Endothelial cell of umbilical vein (primary cell): Measurements from ENCODE around the gene NPSR1. TPM values are rescaled to one million over a fixed set of nuclear protein-coding genes. Genes with fewer than 3 reads are reported as not detected.

Experiments used
- BruUV-seq: library from RNA; stranded (reverse); fragments of 400-500 nt; replicated peaks from 2 replicates; lab custom pipeline; 2021; lab: Mats Ljungman, UMichigan
- CTCF ChIA-PET: fragments of 300-600, 350-600 bp; sonication (Branson Sonifier 250); formaldehyde crosslinking; loops from one replicate; lab custom pipeline; 2021; ENCODE audit warnings: antibody characterized with exemption, inconsistent platforms; lab: Charles Lee
- POLR2A ChIA-PET: fragments of 300-600, 350-600 bp; sonication (Branson Sonifier 250); formaldehyde crosslinking; loops from one replicate; lab custom pipeline; 2021; ENCODE audit warnings: antibody characterized with exemption, inconsistent platforms; lab: Charles Lee
- DNase-seq: peaks from one replicate; pipeline ENCODE4 v3.0.0-alpha.2; 2011; ENCODE audit warnings: low read depth, low spot score
- FAIRE-seq: peaks from 2 replicates; lab custom pipeline; 2011; peaks lifted over from hg19 to GRCh38; lab: Jason Lieb, UNC
- H2AFZ ChIP-seq: 2 replicates; pipeline ENCODE4 v1.6.0; 2012; ENCODE audit warnings: low read depth, low read length, control low read depth, inconsistent platforms
- H3K27ac ChIP-seq: 2 replicates; pipeline ENCODE4 v1.5.1; 2011; ENCODE audit warnings: low read depth, mild to moderate bottlenecking, control low read depth, low read length, moderate library complexity; ENCODE audit not compliant: insufficient read depth
- H3K27me3 ChIP-seq, 2 experiments: 2 replicates each; pipeline versions ENCODE4 v1.6.0 to v1.6.1; 2011; ENCODE audit warnings: low read length in 2 of 2, mixed read lengths in 1 of 2; ENCODE audit not compliant: control insufficient read depth in 2 of 2, insufficient read depth in 2 of 2
- H3K36me3 ChIP-seq, 2 experiments: 2 replicates in 1 of 2; 3 replicates in 1 of 2; pipeline ENCODE4 v1.5.1; 2011; ENCODE audit warnings: low read length in 2 of 2, mild to moderate bottlenecking in 1 of 2, moderate library complexity in 1 of 2; ENCODE audit not compliant: control insufficient read depth in 2 of 2, insufficient read depth in 2 of 2; ENCODE audit errors: extremely low read depth in 1 of 2
- H3K4me1 ChIP-seq: 3 replicates; pipeline ENCODE4 v1.5.1; 2011; ENCODE audit warnings: mild to moderate bottlenecking, low read length; ENCODE audit not compliant: control insufficient read depth, insufficient read depth; ENCODE audit errors: extremely low read depth
- H3K4me2 ChIP-seq: 2 replicates; pipeline ENCODE4 v1.6.1; 2011; ENCODE audit warnings: low read length, control low read depth, mixed read lengths; ENCODE audit not compliant: insufficient read depth
- H3K4me3 ChIP-seq, 3 experiments: fragments of 200-600 bp in 1 of 3; sonication (generic), shearing (Covaris generic) in 1 of 3; replicated peaks in 1 of 3; 2 replicates each; pipeline ENCODE4 v1.5.1; 2011 to 2016; ENCODE audit warnings: control low read depth in 3 of 3, low read length in 3 of 3, mild to moderate bottlenecking in 2 of 3, inconsistent platforms in 1 of 3, low read depth in 1 of 3, moderate library complexity in 1 of 3; ENCODE audit not compliant: insufficient read depth in 1 of 3
- H3K79me2 ChIP-seq: 2 replicates; pipeline ENCODE4 v1.6.0; 2012; ENCODE audit warnings: low read length, inconsistent platforms; ENCODE audit not compliant: control insufficient read depth, insufficient read depth
- H3K9ac ChIP-seq: replicated peaks from 2 replicates; pipeline ENCODE3; 2011; ENCODE audit warnings: low read length, control low read depth; ENCODE audit not compliant: insufficient read depth; ENCODE audit errors: extremely low read depth
- H3K9me1 ChIP-seq: replicated peaks from 3 replicates; pipeline ENCODE4 v1.6.0; 2011; ENCODE audit warnings: mild to moderate bottlenecking, low read length; ENCODE audit not compliant: control insufficient read depth, insufficient read depth; ENCODE audit errors: extremely low read depth
- H3K9me3 ChIP-seq: replicated peaks from 2 replicates; pipeline ENCODE4 v1.5.1; 2012; ENCODE audit warnings: low read length, inconsistent platforms; ENCODE audit not compliant: control insufficient read depth, insufficient read depth
- H4K20me1 ChIP-seq: replicated peaks from 2 replicates; pipeline ENCODE3; 2011; ENCODE audit warnings: mild to moderate bottlenecking, low read length; ENCODE audit not compliant: control insufficient read depth, insufficient read depth; ENCODE audit errors: extremely low read depth
- EZH2 ChIP-seq: IDR thresholded peaks from 2 replicates; pipeline ENCODE4 v1.6.1; 2012; ENCODE audit warnings: borderline replicate concordance, low read depth, mild to moderate bottlenecking, moderate library complexity, low read length, inconsistent platforms; ENCODE audit not compliant: severe bottlenecking
- FOS ChIP-seq: IDR thresholded peaks from 2 replicates; pipeline ENCODE4 v1.6.1; 2011; ENCODE audit warnings: mild to moderate bottlenecking, low read length, moderate library complexity, borderline replicate concordance; ENCODE audit not compliant: insufficient read depth
- GATA2 ChIP-seq: IDR thresholded peaks from 2 replicates; pipeline ENCODE4 v1.7.0; 2011; ENCODE audit warnings: low read depth, mild to moderate bottlenecking, moderate library complexity, mixed read lengths, low read length; ENCODE audit not compliant: insufficient read length, insufficient read depth
- JUN ChIP-seq: IDR thresholded peaks from 2 replicates; pipeline ENCODE4 v1.6.1; 2011; ENCODE audit warnings: borderline replicate concordance, low read depth; ENCODE audit not compliant: insufficient read length, insufficient read depth
- MAX ChIP-seq: IDR thresholded peaks from 2 replicates; pipeline ENCODE4 v1.6.1; 2011; ENCODE audit not compliant: insufficient read depth, insufficient read length
- MYC ChIP-seq: IDR thresholded peaks from one replicate; pipeline ENCODE4 v1.6.1; 2011; ENCODE audit warnings: mild to moderate bottlenecking, low read depth, low read length
- POLR2A ChIP-seq: IDR thresholded peaks from 2 replicates; pipeline ENCODE4 v1.6.1; 2012; ENCODE audit warnings: low read depth, mild to moderate bottlenecking, control low read depth, low read length
- POLR2AphosphoS5 ChIP-seq: IDR thresholded peaks from 2 replicates; pipeline ENCODE4 v1.6.1; 2012; ENCODE audit warnings: low read depth, mild to moderate bottlenecking, control low read depth, low read length, moderate library complexity; ENCODE audit not compliant: insufficient read depth
- dilution Hi-C: fragments of 300-500 bp; cut with MboI; formaldehyde crosslinking; loops from one replicate; pipeline ENCODE4 v1.15.0; 2019; ENCODE audit warnings: low sequenced_read_pairs; ENCODE audit not compliant: extremely low pct_ligation_motif_present
- intact Hi-C: fragments of 100-400 bp; cut with micrococcal nuclease; formaldehyde crosslinking; loops from one replicate; pipeline ENCODE4 v1.10.0; 2022
- polyA plus RNA-seq, 4 experiments: library from polyadenylated mRNA; depleted of rRNA in 3 of 4; stranded (reverse) in 3 of 4; unstranded in 1 of 4; fragments of >200 nt; gene quantifications; 2 replicates each; pipeline versions ENCODE4 v1.2.1 to v1.2.3, GENCODE V29; 2011 to 2012; ENCODE audit warnings: missing spikeins in 1 of 4
- total RNA-seq: library from RNA; stranded (reverse); gene quantifications from 2 replicates; pipeline ENCODE4 v1.2.3, GENCODE V29; 2021
- TF ChIP-seq, protein P1 (sequence below), 2 donors: IDR thresholded peaks; 1 replicate in 1 of 2; 2 replicates in 1 of 2; pipeline ENCODE4 v1.5.1; 2011; ENCODE audit warnings: low read length in 2 of 2, mild to moderate bottlenecking in 2 of 2, moderate library complexity in 2 of 2, control low read depth in 1 of 2, inconsistent platforms in 1 of 2, low read depth in 1 of 2; ENCODE audit not compliant: insufficient read depth in 1 of 2; ENCODE audit errors: extremely low read depth in 1 of 2

NPSR1 gene
- total and polyA plus RNA-seq, 2 donors (not counting 3 experiments of a cell fraction or from before 2014, with no cell fraction given): not detected

GRCh38 chr7:34696415-34696814 is 38.4 kb downstream of the NPSR1 start:
- Histone ChIP-seq H3K9ac (no peak overlapping the region), H3K9me3 (no peaks in the 10 kb centered on the region), H3K9me1 (no peaks in the 10 kb centered on the region), H3K36me3 (no peaks in the 10 kb centered on the region), H3K27ac (no peak overlapping the region), H3K4me2 (no peak overlapping the region), H2AFZ (no peak overlapping the region), H3K79me2 (no peaks in the 10 kb centered on the region), H3K27me3 (no peaks in the 10 kb centered on the region), H3K4me1 (no peaks in the 10 kb centered on the region), H3K4me3 (no peak overlapping the region), H4K20me1 (no peaks in the 10 kb centered on the region)
- POLR2A ChIA-PET: no interaction called here
- intact Hi-C loops: no loop called here
- CTCF ChIA-PET: interaction anchor here (1.7 kb wide), 1 partner anchor 8 kb away, joined by 4 read pairs; no protein-coding TSS in a partner anchor
- FAIRE-seq (no peak), DNase-seq (no peak)
- no TSS peak for BruUV-seq
- dilution Hi-C loops: no loop called here
- no peak for TF ChIP-seq MYC
- no peak for TF ChIP-seq MAX
- TF ChIP-seq JUN: no peak
- TF ChIP-seq EZH2: no peak
- no peak for TF ChIP-seq FOS
- TF ChIP-seq GATA2: no peak
- TF ChIP-seq POLR2AphosphoS5: no peak
- TF ChIP-seq POLR2A: no peak

DNA sequence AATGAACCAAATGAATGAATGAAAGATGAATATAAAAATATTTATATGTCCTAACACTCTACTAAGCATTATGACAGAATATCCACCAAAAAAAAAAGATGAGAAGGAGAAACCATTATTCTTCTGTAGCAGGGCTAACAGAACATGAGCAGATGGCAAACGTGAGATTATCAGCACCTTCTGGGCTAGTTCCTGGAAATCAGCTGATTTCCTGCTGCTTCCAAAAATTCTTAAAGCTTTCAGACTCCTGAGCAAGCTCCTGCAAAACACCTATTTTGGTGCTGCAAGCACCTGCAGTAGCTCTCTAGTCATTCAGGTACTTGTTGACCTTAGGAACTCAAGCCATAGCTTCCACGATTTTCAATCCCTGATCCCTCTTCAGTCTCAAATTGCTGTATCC is 51.8 kb downstream of the NPSR1 start:
- BruUV-seq: no TSS peak
- Histone ChIP-seq H3K9me1 (no peaks in the 10 kb centered on the region), H3K4me1 (no peaks in the 10 kb centered on the region), H3K4me3 (no peak overlapping the region), H3K36me3 (no peaks in the 10 kb centered on the region), H2AFZ (no peak overlapping the region), H3K27ac (no peak overlapping the region), H3K4me2 (no peak overlapping the region), H3K9ac (no peak overlapping the region), H3K9me3 (no peaks in the 10 kb centered on the region), H4K20me1 (no peaks in the 10 kb centered on the region), H3K79me2 (no peaks in the 10 kb centered on the region), H3K27me3 (no peaks in the 10 kb centered on the region)
- no peak for FAIRE-seq
- DNase-seq: no peak
- no peak for TF ChIP-seq JUN
- no peak for TF ChIP-seq POLR2AphosphoS5
- TF ChIP-seq MAX: no peak
- TF ChIP-seq, protein P1, sequence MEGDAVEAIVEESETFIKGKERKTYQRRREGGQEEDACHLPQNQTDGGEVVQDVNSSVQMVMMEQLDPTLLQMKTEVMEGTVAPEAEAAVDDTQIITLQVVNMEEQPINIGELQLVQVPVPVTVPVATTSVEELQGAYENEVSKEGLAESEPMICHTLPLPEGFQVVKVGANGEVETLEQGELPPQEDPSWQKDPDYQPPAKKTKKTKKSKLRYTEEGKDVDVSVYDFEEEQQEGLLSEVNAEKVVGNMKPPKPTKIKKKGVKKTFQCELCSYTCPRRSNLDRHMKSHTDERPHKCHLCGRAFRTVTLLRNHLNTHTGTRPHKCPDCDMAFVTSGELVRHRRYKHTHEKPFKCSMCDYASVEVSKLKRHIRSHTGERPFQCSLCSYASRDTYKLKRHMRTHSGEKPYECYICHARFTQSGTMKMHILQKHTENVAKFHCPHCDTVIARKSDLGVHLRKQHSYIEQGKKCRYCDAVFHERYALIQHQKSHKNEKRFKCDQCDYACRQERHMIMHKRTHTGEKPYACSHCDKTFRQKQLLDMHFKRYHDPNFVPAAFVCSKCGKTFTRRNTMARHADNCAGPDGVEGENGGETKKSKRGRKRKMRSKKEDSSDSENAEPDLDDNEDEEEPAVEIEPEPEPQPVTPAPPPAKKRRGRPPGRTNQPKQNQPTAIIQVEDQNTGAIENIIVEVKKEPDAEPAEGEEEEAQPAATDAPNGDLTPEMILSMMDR (IDR thresholded peaks at IDR 0.05; ENCODE audit: extremely low read depth in 1 of 2, insufficient read depth in 1 of 2, low read depth in 1 of 2, low read length in 2 of 2): no peak
- no peak for TF ChIP-seq MYC
- no peak for TF ChIP-seq FOS
- no peak for TF ChIP-seq EZH2
- no peak for TF ChIP-seq GATA2
- no peak for TF ChIP-seq POLR2A
- CTCF ChIA-PET: no interaction called here
- intact Hi-C loops: no loop called here
- dilution Hi-C loops: no loop called here
- POLR2A ChIA-PET: no interaction called here
